Keratinocyte (primary cell): ENCODE data around the gene CCT3. TPM values are rescaled to one million over a fixed set of nuclear protein-coding genes. Genes with fewer than 3 reads are reported as not detected.

Source experiments
- DNase-seq: peaks from one replicate; pipeline ENCODE4 v3.0.0-alpha.2; 2011; ENCODE audit warnings: low read depth, missing footprints, low spot score
- FAIRE-seq: peaks from 2 replicates; lab custom pipeline; 2011; peaks lifted over from hg19 to GRCh38; lab: Jason Lieb, UNC
- H2AFZ ChIP-seq: 2 replicates; pipeline ENCODE4 v1.6.0; 2012; ENCODE audit warnings: low read length, control low read depth, inconsistent platforms; ENCODE audit not compliant: control insufficient read depth
- H3K27ac ChIP-seq: 2 replicates; pipeline ENCODE4 v1.5.1; 2011; ENCODE audit warnings: low read length; ENCODE audit not compliant: control insufficient read depth, insufficient read depth
- H3K27me3 ChIP-seq: 3 replicates; pipeline ENCODE4 v1.6.0; 2011; ENCODE audit warnings: low read length; ENCODE audit not compliant: control insufficient read depth, insufficient read depth; ENCODE audit errors: extremely low read depth
- H3K36me3 ChIP-seq, 2 experiments: 2 replicates in 1 of 2; 3 replicates in 1 of 2; pipeline ENCODE4 v1.5.1; 2011; ENCODE audit warnings: low read length in 2 of 2, mild to moderate bottlenecking in 1 of 2; ENCODE audit not compliant: control insufficient read depth in 2 of 2, insufficient read depth in 2 of 2; ENCODE audit errors: extremely low read depth in 1 of 2
- H3K4me1 ChIP-seq: 3 replicates; pipeline ENCODE4 v1.5.1; 2011; ENCODE audit warnings: low read length; ENCODE audit not compliant: control insufficient read depth, insufficient read depth; ENCODE audit errors: extremely low read depth
- H3K4me2 ChIP-seq: 3 replicates; pipeline ENCODE4 v1.6.0; 2011; ENCODE audit warnings: low read depth, low read length; ENCODE audit not compliant: control insufficient read depth, insufficient read depth; ENCODE audit errors: extremely low read depth
- H3K4me3 ChIP-seq, 3 experiments: fragments of 200-600 bp in 1 of 3; sonication (generic) in 1 of 3; 2 replicates in 2 of 3; 3 replicates in 1 of 3; pipeline ENCODE4 v1.5.1; 2011 to 2016; ENCODE audit warnings: low read length in 3 of 3, mild to moderate bottlenecking in 3 of 3, control low read depth in 2 of 3, inconsistent platforms in 1 of 3, low read depth in 1 of 3, mixed read lengths in 1 of 3, mixed run types in 1 of 3, moderate library complexity in 1 of 3; ENCODE audit not compliant: control insufficient read depth in 2 of 3, insufficient read depth in 2 of 3; ENCODE audit errors: extremely low read depth in 1 of 3
- H3K79me2 ChIP-seq: 2 replicates; pipeline ENCODE4 v1.6.0; 2012; ENCODE audit warnings: low read length; ENCODE audit not compliant: control insufficient read depth, insufficient read depth
- H3K9ac ChIP-seq: 3 replicates; pipeline ENCODE4 v1.6.0; 2011; ENCODE audit warnings: low read length; ENCODE audit not compliant: control insufficient read depth, insufficient read depth; ENCODE audit errors: extremely low read depth
- H3K9me1 ChIP-seq: 3 replicates; pipeline ENCODE4 v1.6.0; 2011; ENCODE audit warnings: low read length; ENCODE audit not compliant: control insufficient read depth, insufficient read depth; ENCODE audit errors: extremely low read depth
- H3K9me3 ChIP-seq: 2 replicates; pipeline ENCODE4 v1.5.1; 2012; ENCODE audit warnings: low read depth, low read length; ENCODE audit not compliant: control insufficient read depth
- H4K20me1 ChIP-seq: 3 replicates; pipeline ENCODE4 v1.6.0; 2011; ENCODE audit warnings: low read length; ENCODE audit not compliant: control insufficient read depth, insufficient read depth; ENCODE audit errors: extremely low read depth
- CTCF ChIP-seq, 3 experiments: IDR thresholded peaks in 1 of 3; conservative IDR thresholded peaks in 1 of 3; optimal IDR thresholded peaks in 1 of 3; 2 replicates in 2 of 3; 3 replicates in 1 of 3; pipeline versions ENCODE3 to v1.5.1; 2011; ENCODE audit warnings: low read length in 3 of 3, mild to moderate bottlenecking in 3 of 3, moderate library complexity in 2 of 3, control low read depth in 1 of 3, inconsistent platforms in 1 of 3; ENCODE audit not compliant: insufficient read depth in 2 of 3; ENCODE audit errors: extremely low read depth in 1 of 3
- EZH2 ChIP-seq: IDR thresholded peaks from one replicate; pipeline ENCODE4 v1.6.1; 2012; ENCODE audit warnings: inconsistent platforms, mild to moderate bottlenecking, low read length, moderate library complexity
- dilution Hi-C: fragments of 300-500 bp; cut with MboI; formaldehyde crosslinking; loops from one replicate; pipeline ENCODE4 v1.7.0; 2020; ENCODE audit warnings: low sequenced_read_pairs; ENCODE audit not compliant: extremely low pct_ligation_motif_present
- polyA plus RNA-seq, 5 experiments: library from polyadenylated mRNA; depleted of rRNA in 3 of 5; stranded (reverse) in 3 of 5; stranded (forward) in 1 of 5; unstranded in 1 of 5; fragments of >200 nt; gene quantifications; 1 replicate in 1 of 5; 2 replicates in 3 of 5; 3 replicates in 1 of 5; pipeline versions ENCODE4 v1.2.1 to v1.2.3, GENCODE V29; 2011 to 2012; ENCODE audit warnings: missing spikeins in 2 of 5, low read depth in 1 of 5, low replicate concordance in 1 of 5

CCT3 gene
- polyA plus RNA-seq, 1 donor (not counting 4 experiments of a cell fraction or from before 2014, with no cell fraction given) = 530 TPM

- TF ChIP-seq EZH2 = no peak
- TF ChIP-seq CTCF (optimal IDR thresholded peaks at IDR 0.05 in 1 of 3, IDR thresholded peaks at IDR 0.05 in 1 of 3, conservative IDR thresholded peaks at IDR 0.05 in 1 of 3; ENCODE audit: extremely low read depth in 1 of 3, insufficient read depth in 2 of 3, low read length in 3 of 3) = no peak
- Histone ChIP-seq H4K20me1 (peaks cover 10% of the 10 kb centered on the region), H3K4me1 (peaks cover 23% of the 10 kb centered on the region), H3K9me3 (no peaks in the 10 kb centered on the region), H3K27me3 (no peaks in the 10 kb centered on the region), H3K36me3 (peaks cover 38 to 60% of the 10 kb centered on the region in 2 experiments), H2AFZ (no peak overlapping the region), H3K9ac (no peak overlapping the region), H3K4me3 (no peak overlapping the region), H3K27ac (no peak overlapping the region), H3K79me2 (no peaks in the 10 kb centered on the region), H3K4me2 (no peak overlapping the region), H3K9me1 (peaks cover 6% of the 10 kb centered on the region)
- dilution Hi-C loops = no loop called here
- FAIRE-seq (no peak), DNase-seq (no peak)
These were observed 72.0 kb downstream of the CCT3 start for GRCh38 chr1:156266051-156266450.

- no peak for FAIRE-seq
- Histone ChIP-seq H3K36me3 (peaks cover 43 to 78% of the 10 kb centered on the region in 2 experiments), H3K27ac (peak overlapping the region; percentile 79), H3K27me3 (no peaks in the 10 kb centered on the region), H3K9me1 (peaks cover 9% of the 10 kb centered on the region), H3K9ac (no peak overlapping the region), H3K79me2 (no peaks in the 10 kb centered on the region), H4K20me1 (peaks cover 12% of the 10 kb centered on the region), H3K4me3 (no peak overlapping the region), H2AFZ (no peak overlapping the region), H3K4me1 (peaks cover 51% of the 10 kb centered on the region), H3K9me3 (no peaks in the 10 kb centered on the region), H3K4me2 (peak overlapping the region; percentile 72)
- dilution Hi-C loops = no loop called here
- no peak for DNase-seq
- TF ChIP-seq CTCF (optimal IDR thresholded peaks at IDR 0.05 in 1 of 3, IDR thresholded peaks at IDR 0.05 in 1 of 3, conservative IDR thresholded peaks at IDR 0.05 in 1 of 3; ENCODE audit: extremely low read depth in 1 of 3, insufficient read depth in 2 of 3, low read length in 3 of 3) = no peak
- no peak for TF ChIP-seq EZH2
These were observed 74.8 kb downstream of the CCT3 start for GRCh38 chr1:156263288-156263655.
